Islet precursor cell (in vitro differentiated cells): Measurements from ENCODE around the gene TMEM151A.

Experiments used
- DNase-seq: peaks from one replicate; pipeline ENCODE4 v3.0.0-alpha.2; 2018

TMEM151A gene

GRCh38 chr11:66284526-66285078, 7.1 kb upstream of the TMEM151A start:
- DNase-seq: no peak

GRCh38 chr11:66285250-66285947, 6.3 kb upstream of the TMEM151A start:
- no peak for DNase-seq

- DNase-seq: no peak
These were observed 5.0 kb upstream of the TMEM151A start for GRCh38 chr11:66286699-66287098.

GRCh38 chr11:66287211-66287888, 4.3 kb upstream of the TMEM151A start:
- DNase-seq: no peak

GRCh38 chr11:66287889-66288670, 3.6 kb upstream of the TMEM151A start:
- no peak for DNase-seq

- DNase-seq: peak; percentile 100
These were observed 2.8 kb upstream of the TMEM151A start, which contains the start of gene YIF1A for GRCh38 chr11:66288671-66289547. YIF1A (minus strand) TSS chr11:66289143; CDS start chr11:66288985, 158 bp downstream.

GRCh38 chr11:66289548-66290329, 2.0 kb upstream of the TMEM151A start:
- DNase-seq: peak; percentile 95

- DNase-seq: no peak
These were observed 1.4 kb upstream of the TMEM151A start for GRCh38 chr11:66290330-66290621.

- no peak for DNase-seq
These were observed 390 bp upstream of the TMEM151A start for GRCh38 chr11:66291303-66291705.

GRCh38 chr11:66292543-66293332, 1.0 kb downstream of the TMEM151A start:
- DNase-seq: no peak

GRCh38 chr11:66293352-66293751, 1.7 kb downstream of the TMEM151A start:
- DNase-seq: no peak

- DNase-seq: no peak
These were observed 2.3 kb downstream of the TMEM151A start for GRCh38 chr11:66293777-66294625.

GRCh38 chr11:66294626-66295620, 3.2 kb downstream of the TMEM151A start:
- DNase-seq: no peak

- DNase-seq: no peak
These were observed 5.9 kb downstream of the TMEM151A start for GRCh38 chr11:66297610-66298009.

- no peak for DNase-seq
These were observed 7.5 kb downstream of the TMEM151A start for GRCh38 chr11:66299186-66299585.

- DNase-seq: no peak
These were observed 11.0 kb downstream of the TMEM151A start for GRCh38 chr11:66302656-66303055.

GRCh38 chr11:66309475-66309874, 17.8 kb downstream of the TMEM151A start:
- DNase-seq: no peak

- no peak for DNase-seq
These were observed 18.6 kb downstream of the TMEM151A start for GRCh38 chr11:66310324-66310723.
